Esophagus muscularis mucosa (tissue), 4 donors: ENCODE data around the gene COL25A1.

Experiments
- EP300 ChIP-seq: sonication (generic); formaldehyde crosslinking; IDR thresholded peaks from one replicate; pipeline ENCODE4 v1.6.1; 2017; ENCODE audit warnings: antibody characterized with exemption
- POLR2A ChIP-seq: fragments of 450-650 bp; IDR thresholded peaks from one replicate; pipeline ENCODE4 v1.6.1; 2017; ENCODE audit warnings: antibody characterized with exemption, moderate library complexity, mild to moderate bottlenecking, low read depth
- TF ChIP-seq, protein P1 (sequence below), 3 experiments: fragments of 200-600 bp in 2 of 3; fragments of 450-650 bp in 1 of 3; sonication (generic) in 2 of 3; IDR thresholded peaks; one replicate each; pipeline ENCODE4 v1.5.1; 2017 to 2019; ENCODE audit warnings: antibody characterized with exemption in 3 of 3, mild to moderate bottlenecking in 2 of 3, moderate library complexity in 1 of 3

DNA sequence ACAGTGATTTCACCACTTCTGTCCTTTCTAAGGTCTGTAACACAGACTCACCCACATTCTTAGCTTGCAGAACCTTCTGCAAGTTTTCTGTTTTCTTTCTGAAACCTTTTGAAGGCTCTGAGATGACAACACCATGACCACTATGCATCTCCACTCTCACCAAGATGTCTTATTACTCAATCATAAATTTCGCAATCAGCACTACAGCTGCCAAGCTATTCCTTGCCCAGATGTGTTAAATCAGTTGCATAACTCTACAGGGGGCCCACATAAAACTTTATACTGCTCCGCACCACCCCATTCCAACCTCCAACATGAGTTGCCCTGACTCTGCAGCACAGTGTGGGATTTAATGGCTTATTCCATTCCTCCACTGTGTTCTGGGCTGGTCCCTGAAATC lies 229.9 kb downstream of the COL25A1 start:
- TF ChIP-seq, protein P1, sequence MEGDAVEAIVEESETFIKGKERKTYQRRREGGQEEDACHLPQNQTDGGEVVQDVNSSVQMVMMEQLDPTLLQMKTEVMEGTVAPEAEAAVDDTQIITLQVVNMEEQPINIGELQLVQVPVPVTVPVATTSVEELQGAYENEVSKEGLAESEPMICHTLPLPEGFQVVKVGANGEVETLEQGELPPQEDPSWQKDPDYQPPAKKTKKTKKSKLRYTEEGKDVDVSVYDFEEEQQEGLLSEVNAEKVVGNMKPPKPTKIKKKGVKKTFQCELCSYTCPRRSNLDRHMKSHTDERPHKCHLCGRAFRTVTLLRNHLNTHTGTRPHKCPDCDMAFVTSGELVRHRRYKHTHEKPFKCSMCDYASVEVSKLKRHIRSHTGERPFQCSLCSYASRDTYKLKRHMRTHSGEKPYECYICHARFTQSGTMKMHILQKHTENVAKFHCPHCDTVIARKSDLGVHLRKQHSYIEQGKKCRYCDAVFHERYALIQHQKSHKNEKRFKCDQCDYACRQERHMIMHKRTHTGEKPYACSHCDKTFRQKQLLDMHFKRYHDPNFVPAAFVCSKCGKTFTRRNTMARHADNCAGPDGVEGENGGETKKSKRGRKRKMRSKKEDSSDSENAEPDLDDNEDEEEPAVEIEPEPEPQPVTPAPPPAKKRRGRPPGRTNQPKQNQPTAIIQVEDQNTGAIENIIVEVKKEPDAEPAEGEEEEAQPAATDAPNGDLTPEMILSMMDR (IDR thresholded peaks at IDR 0.05), result no peak
- TF ChIP-seq POLR2A (no peak), EP300 (no peak)
